Retinal pigment epithelial cell (primary cell): ENCODE results near the gene MRPS5.

Experiments
- DNase-seq: peaks from one replicate; pipeline ENCODE4 v3.0.0-alpha.2; 2010; ENCODE audit warnings: low read depth
- H3K4me3 ChIP-seq: 2 replicates; pipeline ENCODE4 v1.5.1; 2011; ENCODE audit warnings: mild to moderate bottlenecking, low read length, control low read depth, moderate library complexity
- CTCF ChIP-seq: conservative IDR thresholded peaks from 2 replicates; pipeline ENCODE4 v1.5.1; 2011; ENCODE audit warnings: low read depth, low read length, control low read depth, inconsistent platforms

The MRPS5 gene

GRCh38 chr2:95076705-95077529 lies 44.7 kb downstream of the MRPS5 start:
- no peak for DNase-seq
- peak overlapping the region; percentile 54 for H3K4me3 ChIP-seq
- TF ChIP-seq CTCF, result peak; percentile 88

- H3K4me3 ChIP-seq, result no peak overlapping the region
- no peak for DNase-seq
- no peak for TF ChIP-seq CTCF
Measured at GRCh38 chr2:95075440-95076132, 46.0 kb downstream of the MRPS5 start.

DNA sequence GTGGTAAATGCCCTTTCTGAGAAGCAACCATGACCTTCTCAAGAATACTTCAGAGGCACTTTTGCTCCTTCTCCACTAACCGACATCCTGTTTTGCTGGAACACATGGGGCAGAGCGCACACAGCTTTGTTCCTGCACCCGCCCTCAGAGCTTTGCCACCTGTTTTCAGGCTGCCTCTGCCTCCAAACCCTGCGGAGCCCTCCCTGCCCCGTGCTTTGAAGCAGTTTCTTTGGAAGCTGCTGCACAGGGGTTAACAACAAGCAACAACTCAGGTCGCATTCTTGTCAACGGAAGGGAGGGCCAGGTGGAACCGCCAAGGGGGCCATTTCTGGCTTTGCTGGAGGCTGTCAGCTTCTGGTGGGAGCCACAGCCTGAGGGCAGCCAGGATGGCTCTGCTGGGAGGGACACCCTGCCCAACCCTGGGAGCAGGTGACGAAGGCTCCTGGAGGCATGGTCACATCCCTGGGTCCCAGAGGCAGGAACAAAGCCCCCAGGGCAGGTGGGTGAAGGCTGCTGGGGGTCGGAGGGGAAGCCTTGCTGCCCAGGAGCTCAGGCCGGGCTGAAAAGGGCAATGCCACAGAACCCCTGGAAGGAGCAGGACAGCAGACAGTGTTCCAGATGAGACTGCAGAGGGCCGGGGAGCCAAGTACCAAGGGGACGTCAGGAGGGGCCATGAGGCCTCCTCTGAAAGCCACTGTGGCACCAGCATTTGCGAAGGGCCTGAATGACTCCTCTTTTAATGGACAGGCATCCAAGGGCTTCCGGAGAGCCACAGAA lies 46.8 kb downstream of the MRPS5 start:
- TF ChIP-seq CTCF, result no peak
- no peak overlapping the region for H3K4me3 ChIP-seq
- DNase-seq, result no peak

GRCh38 chr2:95073856-95074662 lies 47.5 kb downstream of the MRPS5 start:
- no peak for TF ChIP-seq CTCF
- no peak overlapping the region for H3K4me3 ChIP-seq

GRCh38 chr2:95072424-95072823 lies 49.2 kb downstream of the MRPS5 start:
- H3K4me3 ChIP-seq, result no peak overlapping the region
- TF ChIP-seq CTCF, result no peak
- no peak for DNase-seq

More at GRCh38 chr2:95073856-95074662, 47.5 kb downstream of the MRPS5 start:
- no peak for DNase-seq

GRCh38 chr2:95071856-95072255 lies 49.8 kb downstream of the MRPS5 start:
- H3K4me3 ChIP-seq, result no peak overlapping the region
- DNase-seq, result no peak
- no peak for TF ChIP-seq CTCF
